GM21381 (cell line): ENCODE results near the gene ZNF680.
"Not testable (repeated sequence)": the region's sequence is repeated elsewhere in the genome, so short reads cannot be mapped to it uniquely, and the experiment has no call there.

Experiments used
- ATAC-seq: cut with Tn5 transposase; IDR thresholded peaks from one replicate; pipeline ENCODE4 v1.9.1; 2021; ENCODE audit warnings: mild to moderate bottlenecking, moderate library complexity; ENCODE audit not compliant: unreplicated experiment

Gene ZNF680

DNA sequence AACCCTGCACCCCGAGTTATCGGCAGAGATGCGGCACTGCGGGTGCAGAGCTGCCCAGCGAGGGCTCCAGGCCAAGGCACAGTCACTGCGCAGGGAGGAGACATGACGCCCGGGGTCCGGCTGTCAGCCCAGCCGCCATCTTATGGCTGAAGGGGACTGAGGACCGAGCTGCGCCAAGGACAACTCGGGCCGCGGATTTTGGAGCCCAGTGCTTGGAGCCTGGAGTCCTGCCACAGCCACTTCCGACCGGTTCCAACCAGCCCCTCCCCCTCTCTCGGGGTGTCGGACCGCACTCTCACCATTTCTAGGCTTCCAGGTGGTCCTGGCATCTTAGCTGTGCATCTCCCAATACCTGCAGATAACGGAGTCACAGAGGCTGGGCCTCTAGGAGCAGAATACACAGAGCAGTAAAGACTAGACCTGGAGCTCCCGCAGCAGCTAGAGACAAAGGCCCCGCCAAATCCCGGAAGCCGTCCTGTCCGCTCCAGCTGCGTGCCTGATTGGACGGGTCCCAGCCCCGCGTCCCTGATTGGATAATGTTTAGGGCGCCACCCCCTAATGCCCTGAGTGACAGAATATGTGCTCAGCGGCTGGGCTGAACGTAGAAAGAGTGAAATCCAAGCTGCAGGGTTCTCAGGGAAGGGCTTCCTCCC is at the start of gene ZNF680:
Gene ZNF680, minus strand, starts transcription at position 446 of the 653 bp plus-strand sequence. Its CDS starts 117 bp downstream, at position 329.
- ATAC-seq = peak; percentile 99

GRCh38 chr7:64612452-64612851 is 49.6 kb upstream of the ZNF680 start:
- no peak for ATAC-seq

GRCh38 chr7:64611717-64612116 is 48.8 kb upstream of the ZNF680 start:
- ATAC-seq = no peak

DNA sequence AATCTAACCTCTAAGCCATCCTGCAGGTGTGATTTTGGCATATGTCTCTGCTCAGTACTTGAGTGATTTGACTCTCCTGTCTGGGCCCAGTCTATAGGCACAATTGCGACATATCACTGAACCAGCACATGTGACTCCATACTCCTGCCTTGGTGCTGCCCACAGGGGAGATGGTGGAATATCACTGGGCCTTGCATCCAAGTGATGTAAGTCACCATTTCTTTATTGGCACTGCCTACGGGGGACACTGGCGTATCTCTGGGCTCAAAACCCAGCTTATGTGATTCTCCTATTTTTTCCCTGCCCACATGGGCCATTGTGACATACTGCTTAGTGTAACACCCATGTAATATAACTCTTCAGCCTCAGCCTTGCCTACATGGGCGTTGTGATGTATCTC is 48.1 kb upstream of the ZNF680 start:
- ATAC-seq = no peak

- ATAC-seq = no peak
Measured at GRCh38 chr7:64608116-64608910, 45.4 kb upstream of the ZNF680 start.

- ATAC-seq = no peak
Measured at GRCh38 chr7:64606385-64606784, 43.5 kb upstream of the ZNF680 start.

DNA sequence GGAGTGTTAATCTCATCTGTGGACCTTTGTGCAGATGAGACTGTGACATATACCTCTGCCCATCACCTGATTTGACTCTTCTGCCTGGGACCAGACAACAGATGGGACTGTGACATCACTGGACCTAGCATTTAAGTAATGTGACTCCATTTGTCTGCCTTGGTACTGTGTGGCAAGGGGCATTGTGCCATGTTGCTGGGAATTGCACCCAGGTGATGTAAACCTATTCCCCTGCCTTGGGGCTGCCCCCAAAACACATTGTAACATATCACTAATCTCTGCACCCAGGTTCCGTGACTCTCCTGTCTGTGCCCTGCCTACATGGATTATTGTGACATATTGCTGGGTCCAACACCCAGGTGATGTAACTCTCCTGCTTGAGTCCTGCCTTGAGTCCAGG is 40.4 kb upstream of the ZNF680 start:
- no peak for ATAC-seq

- ATAC-seq = no peak
Measured at GRCh38 chr7:64602518-64602917, 39.6 kb upstream of the ZNF680 start.

DNA sequence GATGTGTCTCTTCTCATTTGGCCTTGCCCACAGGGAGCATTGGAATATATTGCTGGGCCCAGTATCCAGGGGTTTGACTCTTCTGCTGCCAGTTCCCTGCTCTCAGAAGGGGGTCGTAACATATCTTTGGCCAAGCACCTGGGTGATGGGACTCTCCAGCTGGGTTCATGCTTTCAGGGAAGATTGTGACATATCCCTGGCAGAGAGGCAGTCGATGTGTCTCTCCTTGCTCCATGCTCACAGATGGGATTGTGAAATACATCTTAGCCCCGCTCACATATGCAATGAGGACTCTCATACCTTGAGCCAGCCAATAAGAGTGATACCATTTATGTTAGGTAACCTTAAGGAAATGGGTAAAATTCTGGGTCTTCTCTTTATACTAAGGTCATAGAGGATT is 39.2 kb upstream of the ZNF680 start:
- no peak for ATAC-seq

DNA sequence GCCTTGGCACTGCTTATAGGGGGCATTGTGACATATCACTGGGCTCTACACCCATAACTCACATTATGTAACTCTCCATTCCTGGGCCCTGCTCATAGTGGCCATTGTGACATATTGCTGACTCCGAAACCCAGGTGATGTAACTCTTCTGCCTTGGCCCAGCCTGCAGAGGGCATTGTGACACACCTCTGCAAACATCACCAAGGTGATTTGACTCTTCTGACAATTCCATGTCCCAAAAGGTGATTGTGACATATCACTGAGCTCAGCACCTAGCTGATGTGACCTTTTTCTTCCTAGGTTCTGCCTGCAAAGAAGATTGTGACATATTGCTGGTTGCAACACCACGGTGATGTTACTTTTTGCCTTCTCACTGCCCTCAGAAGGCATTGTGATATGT is 36.5 kb upstream of the ZNF680 start:
- no peak for ATAC-seq

DNA sequence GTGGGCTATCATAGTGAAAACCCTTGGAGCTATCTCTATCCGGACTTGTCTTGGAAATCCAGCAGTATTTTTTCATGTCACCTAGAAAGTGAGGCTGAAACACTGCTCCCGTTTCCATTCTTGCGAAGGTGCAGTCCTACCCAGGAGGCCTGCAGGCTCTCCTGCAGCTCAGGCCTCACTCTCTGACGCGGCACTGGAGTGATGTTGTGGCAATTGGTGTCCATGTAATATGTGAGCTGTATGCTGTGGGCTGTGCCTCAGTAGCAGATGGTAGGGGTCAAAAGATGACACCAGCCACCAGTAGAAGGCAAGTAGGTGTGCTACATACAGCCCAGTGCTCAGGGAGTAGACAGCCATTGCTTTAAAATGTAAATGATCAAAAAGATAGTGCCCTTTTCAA is 28.1 kb upstream of the ZNF680 start:
- no peak for ATAC-seq

- no peak for ATAC-seq
Measured at GRCh38 chr7:64581926-64582894, 19.3 kb upstream of the ZNF680 start.

- no peak for ATAC-seq
Measured at GRCh38 chr7:64581391-64581790, 18.5 kb upstream of the ZNF680 start.

DNA sequence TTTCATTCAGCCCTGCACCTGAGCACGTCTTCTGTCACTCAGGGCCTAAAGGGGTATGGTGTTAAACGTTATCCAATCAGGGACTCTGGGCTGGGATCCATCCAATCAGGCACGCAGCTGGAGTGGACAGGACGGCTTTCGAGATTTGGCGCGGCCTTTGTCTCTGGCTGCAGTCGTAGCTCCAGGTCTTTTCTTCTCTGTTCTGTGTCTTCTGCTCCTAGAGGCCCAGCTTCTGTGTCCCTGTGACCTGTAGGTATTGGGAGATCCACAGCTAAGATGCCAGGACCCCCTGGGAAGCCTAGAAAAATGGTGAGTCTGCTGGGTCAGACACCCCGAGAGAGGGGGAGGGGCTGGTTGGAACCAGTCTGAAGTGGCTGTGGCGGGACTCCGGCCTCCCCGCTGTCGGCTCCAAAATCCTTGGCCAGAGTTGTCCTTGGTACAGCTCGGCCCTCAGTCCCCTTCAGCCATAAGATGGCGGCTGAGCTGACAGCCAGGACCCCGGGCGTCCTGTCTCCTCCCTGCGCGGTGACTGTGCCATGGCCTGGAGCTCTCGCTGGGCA is 11.7 kb upstream of the ZNF680 start:
- no peak for ATAC-seq

- ATAC-seq = not testable (repeated sequence)
Measured at GRCh38 chr7:64570284-64570605, 7.4 kb upstream of the ZNF680 start.

DNA sequence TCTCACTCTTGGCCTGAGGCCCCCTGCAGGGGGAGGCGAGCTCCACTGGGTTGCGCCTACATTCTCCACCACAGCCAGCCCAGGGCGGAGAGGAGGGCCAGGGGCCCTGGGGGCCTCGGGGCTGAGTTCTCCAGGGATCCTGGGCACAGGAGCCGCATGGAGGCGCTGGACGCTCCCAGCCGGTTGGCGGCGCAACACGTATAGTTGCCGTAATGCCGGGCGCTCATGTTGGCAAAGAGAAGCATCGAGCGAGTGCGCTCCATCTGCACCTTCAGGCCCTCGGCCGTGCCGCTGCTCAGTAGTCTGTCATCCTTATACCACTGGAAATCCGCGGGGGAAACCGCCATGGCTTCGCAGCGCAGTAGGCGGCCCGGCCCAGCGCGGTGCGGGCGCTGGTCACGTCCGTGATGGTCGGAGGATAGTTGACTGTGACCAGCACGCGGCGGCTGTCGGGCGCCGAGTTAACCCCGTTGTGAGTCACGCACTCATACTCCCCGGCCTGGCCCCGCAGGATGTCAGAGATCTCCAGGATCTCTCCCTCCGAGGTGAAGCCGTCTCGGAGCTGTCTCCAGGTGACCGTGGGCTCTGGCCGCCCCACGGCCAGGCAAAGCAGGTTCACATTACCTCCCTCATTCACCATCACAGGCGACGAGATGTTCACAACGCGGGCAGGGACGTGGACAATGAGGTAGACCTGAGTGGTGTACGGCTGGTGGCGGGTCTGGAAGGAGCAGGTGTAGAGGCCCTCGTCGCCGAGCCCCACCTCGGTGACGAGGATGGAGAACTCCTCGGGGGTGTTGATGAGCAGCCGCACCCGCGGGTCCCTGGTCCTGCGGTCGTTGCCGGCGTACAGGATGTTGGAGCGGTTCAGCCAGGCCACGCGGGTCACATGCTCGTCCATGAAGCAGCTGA is 6.8 kb upstream of the ZNF680 start:
- not testable (repeated sequence) for ATAC-seq

- no peak for ATAC-seq
Measured at GRCh38 chr7:64562256-64562625, 630 bp downstream of the ZNF680 start.

- no peak for ATAC-seq
Measured at GRCh38 chr7:64559206-64559605, 3.7 kb downstream of the ZNF680 start.

DNA sequence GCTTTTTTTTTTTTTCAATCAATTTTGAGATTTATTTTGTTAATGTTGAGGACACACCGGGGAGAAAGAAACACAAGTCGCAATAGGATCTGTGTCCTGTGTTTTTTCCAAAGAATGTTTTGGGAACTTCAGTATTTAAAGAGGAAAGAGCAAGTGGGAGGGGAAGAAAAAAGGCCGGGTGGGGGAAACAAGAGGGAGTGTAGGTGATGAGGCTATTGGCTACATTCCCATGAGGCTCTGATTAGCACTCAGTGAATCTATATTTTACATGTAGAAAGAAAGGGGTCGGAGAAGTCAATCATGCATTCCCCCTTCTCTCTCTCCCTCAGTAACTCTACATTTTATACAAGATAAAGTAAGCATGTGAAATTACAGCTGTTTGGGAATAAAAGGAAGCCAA is 4.1 kb downstream of the ZNF680 start:
- ATAC-seq = no peak

DNA sequence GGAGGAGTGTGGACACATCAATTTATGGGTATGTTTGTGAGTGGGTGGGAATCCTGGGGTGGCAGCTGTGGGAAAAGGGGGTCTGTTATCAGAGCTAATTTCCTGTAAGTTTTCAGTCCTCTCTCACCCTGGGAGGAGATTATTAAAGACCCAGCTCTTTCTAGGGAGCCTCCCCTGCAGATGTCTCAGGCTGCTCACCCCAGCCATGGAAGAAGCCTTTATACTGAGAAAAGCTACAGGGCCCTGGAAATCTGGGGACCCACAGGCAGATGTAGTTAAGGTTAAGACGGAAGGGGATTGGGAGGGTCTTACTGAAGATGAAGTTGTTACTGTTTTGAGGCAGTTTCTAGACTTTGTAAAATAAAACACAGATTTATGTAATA is 4.6 kb downstream of the ZNF680 start:
- no peak for ATAC-seq
